HG03139 (cell line): ENCODE results near the gene ACSS1.
"Not testable (repeated sequence)": the region's sequence is repeated elsewhere in the genome, so short reads cannot be mapped to it uniquely, and the experiment has no call there.

Source experiments
- ATAC-seq: cut with Tn5 transposase; IDR thresholded peaks from one replicate; pipeline ENCODE4 v1.9.1; 2021; ENCODE audit not compliant: unreplicated experiment

ACSS1 gene

GRCh38 chr20:25014816-25015215 lies 43.1 kb downstream of the ACSS1 start:
- ATAC-seq, result no peak

DNA sequence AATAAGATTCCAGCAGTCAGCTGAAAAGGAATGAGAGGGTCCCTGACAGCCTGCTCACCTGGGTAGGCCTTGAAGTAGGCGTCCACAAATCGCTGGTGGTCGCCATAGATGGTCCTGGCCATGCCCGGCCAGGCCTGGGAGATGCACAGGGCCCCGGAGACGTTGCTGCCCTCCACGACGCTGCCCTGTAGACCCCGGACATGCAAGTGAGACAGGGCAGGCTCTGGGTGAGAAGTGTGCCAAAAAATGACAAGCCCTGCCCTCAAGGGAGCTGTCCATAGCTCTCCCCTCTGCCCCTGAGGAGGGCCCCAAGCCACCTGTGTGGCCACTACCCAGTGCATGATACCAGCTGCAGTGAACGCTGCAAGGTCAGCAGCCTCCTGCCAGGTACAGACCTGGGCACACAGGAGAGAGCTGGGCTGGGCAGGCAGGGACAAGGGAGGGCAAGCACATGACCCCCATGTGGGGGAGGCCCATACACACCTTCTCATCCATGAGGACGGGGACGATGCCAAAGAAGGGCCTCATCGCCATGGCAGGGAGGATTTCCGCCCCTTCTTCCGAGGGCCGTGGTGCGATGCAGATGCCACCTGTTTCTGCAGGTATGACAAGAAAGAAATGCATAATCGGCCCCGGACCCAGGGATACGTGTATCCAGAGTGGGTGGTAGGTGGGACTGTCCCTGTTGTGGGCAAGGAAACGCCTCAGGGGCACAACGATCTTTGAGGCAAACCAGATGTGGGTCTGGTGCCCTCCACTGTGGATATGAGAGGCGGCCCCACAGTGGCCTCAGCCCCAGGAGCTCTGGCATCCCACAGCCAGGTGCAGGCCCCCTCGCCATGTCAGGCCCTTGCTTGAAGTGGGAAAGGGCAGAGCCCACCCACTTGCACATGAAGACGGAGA lies 44.2 kb downstream of the ACSS1 start:
- ATAC-seq, result no peak

- ATAC-seq, result no peak
Measured at GRCh38 chr20:25012616-25013189, 45.2 kb downstream of the ACSS1 start.

DNA sequence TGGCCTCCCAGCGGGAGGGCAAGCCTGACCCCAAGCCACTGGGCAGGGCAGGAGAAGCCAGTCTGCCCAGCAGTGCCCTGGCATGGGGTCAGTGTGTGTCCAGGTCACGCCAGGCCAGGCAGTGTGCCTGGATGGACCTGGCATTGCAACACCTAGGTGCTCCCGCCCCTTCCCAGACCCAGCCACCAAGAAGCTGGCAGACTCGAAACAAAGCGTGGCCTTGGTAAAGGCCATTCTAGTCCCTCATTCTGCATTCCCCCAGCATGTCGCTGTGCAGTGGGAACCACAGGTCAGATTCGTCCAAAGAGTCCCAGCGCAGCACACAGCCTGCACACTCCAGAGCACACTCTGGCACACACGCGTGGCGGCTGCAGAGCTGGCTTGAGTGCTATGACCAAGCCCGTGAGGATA lies 46.1 kb downstream of the ACSS1 start:
- no peak for ATAC-seq

- ATAC-seq, result no peak
Measured at GRCh38 chr20:25011261-25011660, 46.7 kb downstream of the ACSS1 start.

DNA sequence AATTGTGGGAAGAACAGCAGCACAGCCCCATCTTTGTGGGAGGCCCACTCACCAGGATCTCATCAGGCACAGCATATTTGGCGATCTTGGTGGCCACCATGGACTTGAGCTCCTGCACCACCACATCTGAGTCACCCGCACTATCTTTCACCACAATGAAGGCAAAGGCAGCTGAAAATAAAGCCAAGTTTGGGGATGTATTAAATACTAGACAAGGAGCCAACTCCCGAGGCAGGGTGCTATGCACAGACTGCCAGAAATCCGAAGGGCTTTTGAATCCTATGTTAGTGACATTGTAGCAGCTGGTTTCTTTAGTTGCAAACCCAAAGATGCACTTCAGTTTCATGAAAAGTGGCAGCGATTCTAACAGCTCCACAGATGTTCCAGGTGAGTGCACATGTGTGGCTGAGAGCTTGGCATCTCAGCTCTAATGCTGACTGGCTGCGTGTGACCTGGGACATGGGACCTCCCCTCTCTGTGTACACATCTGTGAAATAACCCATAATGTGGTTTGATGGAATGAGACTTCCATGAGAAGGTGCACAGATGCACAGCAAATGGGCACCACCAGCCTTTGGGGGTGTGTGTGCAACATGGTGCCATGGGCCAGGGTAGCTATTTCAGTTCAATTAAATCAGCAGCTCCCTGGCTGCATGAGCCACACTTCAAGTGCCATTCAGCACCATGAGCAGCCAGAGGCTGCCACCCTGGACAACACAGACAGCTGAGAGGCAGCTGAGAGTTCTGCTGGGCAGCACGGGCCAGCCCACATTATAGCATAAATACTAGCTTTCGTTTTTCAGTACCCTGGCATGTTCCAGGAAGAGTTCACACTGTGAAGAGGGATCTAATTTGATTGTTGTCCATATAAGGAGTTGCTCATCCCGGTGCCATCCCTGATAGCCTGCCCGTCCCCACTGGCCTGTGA lies 48.5 kb downstream of the ACSS1 start:
- no peak for ATAC-seq

DNA sequence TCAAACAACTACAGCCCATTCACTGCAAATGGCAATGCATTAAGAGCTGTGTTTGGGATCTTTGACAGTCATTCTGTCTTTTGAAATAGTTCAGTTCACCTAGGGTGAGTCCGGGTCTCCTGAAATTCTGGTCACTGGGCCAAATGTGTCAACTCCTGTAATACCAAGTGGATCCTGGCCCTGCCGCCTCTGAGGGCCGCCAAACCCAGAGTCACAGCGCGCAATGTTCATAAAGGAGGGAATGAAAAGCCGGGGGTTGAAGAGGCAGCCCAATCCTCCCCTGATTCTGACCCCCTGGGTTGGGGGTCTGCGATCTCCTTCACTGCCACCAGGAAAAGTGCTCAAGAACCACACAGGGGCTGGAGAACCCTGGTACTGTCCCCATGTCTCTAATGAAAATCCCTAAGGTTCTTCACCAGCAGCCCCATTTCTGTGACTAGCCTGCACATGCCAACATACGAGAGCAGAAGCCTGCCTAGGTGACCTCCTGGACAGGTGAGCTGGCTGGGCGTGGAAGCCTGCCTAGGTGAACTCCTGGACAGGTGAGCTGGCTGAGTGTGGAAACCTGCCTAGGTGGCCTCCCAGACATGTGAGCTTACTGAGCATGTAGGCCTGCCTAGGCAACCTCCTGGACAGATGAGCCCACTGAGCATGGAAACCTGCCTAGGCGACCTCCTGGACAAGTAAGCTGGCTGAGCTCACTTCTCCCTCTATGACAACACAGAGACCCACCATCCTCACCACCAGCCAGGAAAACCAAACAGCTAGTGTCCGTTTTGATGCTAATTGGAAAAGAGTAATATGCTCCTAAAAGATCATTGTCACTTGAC lies 49.3 kb downstream of the ACSS1 start:
- no peak for ATAC-seq

- no peak for ATAC-seq
Measured at GRCh38 chr20:25007491-25008305, 50.2 kb downstream of the ACSS1 start.

DNA sequence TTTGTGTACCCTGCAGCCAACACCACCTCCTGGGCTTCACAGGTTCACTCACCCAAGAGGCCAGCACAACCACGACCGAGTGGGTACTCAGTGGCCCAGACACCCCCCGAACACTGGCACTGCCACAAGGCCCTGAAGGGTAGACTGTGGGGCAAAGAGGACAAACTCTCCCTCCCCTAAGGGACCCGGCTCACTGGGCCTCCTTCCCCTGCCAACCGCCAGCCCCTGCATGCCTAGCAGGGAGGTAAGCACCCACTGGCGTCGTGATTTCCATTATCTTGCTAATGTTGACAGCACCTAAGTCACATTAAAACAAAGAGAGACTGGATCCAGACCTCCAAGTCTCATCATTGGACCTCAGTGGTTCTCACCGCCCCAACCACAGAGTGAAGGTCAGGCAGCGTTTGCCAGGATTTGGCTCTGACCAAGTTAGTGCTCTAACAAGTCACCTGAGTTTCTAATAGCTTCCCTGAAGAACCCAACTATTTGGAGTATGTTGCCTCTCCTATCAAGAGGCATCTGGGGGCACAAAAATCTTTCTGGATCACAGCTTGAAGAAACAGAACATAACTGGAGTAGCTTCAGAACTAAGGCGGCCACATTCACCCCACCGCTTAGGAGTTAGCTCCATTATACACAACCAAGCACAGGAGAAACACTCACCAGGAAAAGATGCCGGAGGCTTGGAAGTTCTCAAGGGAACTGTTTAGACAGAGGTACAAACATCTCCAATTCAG lies 51.3 kb downstream of the ACSS1 start:
- no peak for ATAC-seq

DNA sequence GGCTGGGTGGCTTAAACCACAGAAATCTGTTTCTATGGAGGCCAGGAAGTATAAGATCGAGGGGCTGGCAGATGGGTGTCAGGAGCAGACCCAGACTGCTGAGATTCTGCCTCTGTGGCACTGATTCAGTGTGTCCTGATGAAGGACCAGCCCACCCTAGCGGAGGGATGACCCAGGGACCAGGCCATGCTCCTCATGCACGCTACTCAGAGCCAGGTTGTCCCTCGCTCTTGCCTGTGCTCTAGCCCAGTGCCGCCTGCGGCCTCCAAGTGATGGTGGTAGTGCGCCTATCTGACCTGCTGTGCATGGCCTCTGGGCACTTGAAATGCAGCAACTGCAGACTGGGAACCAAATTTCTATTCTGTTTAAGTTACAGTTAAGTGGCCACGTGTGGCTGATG lies 52.3 kb downstream of the ACSS1 start:
- ATAC-seq, result no peak

GRCh38 chr20:25005220-25005619 lies 52.7 kb downstream of the ACSS1 start:
- no peak for ATAC-seq

- ATAC-seq, result no peak
Measured at GRCh38 chr20:25003002-25003401, 54.9 kb downstream of the ACSS1 start.

GRCh38 chr20:25001323-25001722 lies 56.6 kb downstream of the ACSS1 start:
- not testable (repeated sequence) for ATAC-seq

DNA sequence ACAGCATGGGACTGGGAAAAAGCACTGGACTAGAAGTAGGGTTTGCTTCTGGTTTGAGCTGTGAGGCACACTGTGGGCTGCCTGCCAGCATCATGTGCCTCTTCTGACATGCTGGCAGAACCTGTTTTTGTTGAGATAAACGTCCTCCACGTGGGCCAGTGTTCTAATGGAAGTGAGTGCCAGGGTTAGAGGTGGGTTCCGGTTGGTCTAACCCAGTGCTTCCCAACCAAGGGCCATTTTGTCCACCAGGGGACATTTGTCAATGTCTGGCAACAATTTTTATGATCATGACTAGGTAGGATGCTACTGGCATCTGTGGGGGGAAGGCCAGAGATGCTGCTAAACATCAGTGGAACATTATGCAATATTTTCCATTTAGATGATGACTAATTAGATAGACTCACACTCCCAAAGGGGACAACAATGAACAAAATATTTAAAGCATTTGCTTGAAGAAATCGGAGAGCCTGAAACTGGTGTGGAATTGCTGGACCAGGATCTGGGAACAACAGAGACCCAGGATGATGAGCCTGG lies 57.6 kb downstream of the ACSS1 start:
- ATAC-seq, result no peak

DNA sequence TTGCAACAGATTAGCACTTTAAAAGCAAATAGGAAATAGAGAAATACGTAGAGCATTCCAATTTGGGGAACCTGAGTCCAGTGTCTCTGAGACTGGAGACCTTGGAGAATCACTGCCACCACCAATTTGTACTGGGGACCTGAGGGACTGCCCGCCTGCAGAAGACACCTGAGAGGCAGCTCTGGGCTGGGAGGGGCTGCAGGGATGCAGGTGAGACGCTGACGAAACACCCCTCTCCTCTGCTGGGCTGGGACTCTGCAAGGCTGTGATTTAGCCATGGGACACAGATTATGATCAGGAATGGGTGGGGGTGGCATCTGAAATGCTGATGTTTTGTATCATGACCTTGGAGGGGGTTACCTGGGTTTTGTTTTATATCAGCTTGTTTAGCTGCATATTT lies 58.4 kb downstream of the ACSS1 start:
- ATAC-seq, result no peak

- no peak for ATAC-seq
Measured at GRCh38 chr20:24998631-24999445, 59.1 kb downstream of the ACSS1 start.

GRCh38 chr20:24998121-24998520 lies 59.8 kb downstream of the ACSS1 start:
- ATAC-seq, result no peak
